ENCODE data around the gene MACF1.
"Not testable (repeated sequence)": the region's sequence is repeated elsewhere in the genome, so short reads cannot be mapped to it uniquely, and the experiment has no call there.

GRCh38 chr1:39498096-39498710 is 293.7 kb downstream of the MACF1 start:
- TF ChIP-seq CTCF, POLR2A (IDR thresholded peaks at IDR 0.05): not testable (repeated sequence)
